Keratinocyte (primary cell): Measurements from ENCODE around the gene CIROP. TPM values are rescaled to one million over a fixed set of nuclear protein-coding genes. Genes with fewer than 3 reads are reported as not detected.

Experiments used
- DNase-seq: peaks from one replicate; pipeline ENCODE4 v3.0.0-alpha.2; 2011; ENCODE audit warnings: low read depth, missing footprints, low spot score
- FAIRE-seq: peaks from 2 replicates; lab custom pipeline; 2011; peaks lifted over from hg19 to GRCh38; lab: Jason Lieb, UNC
- H2AFZ ChIP-seq: 2 replicates; pipeline ENCODE4 v1.6.0; 2012; ENCODE audit warnings: low read length, control low read depth, inconsistent platforms; ENCODE audit not compliant: control insufficient read depth
- H3K27ac ChIP-seq: 2 replicates; pipeline ENCODE4 v1.5.1; 2011; ENCODE audit warnings: low read length; ENCODE audit not compliant: control insufficient read depth, insufficient read depth
- H3K27me3 ChIP-seq: 3 replicates; pipeline ENCODE4 v1.6.0; 2011; ENCODE audit warnings: low read length; ENCODE audit not compliant: control insufficient read depth, insufficient read depth; ENCODE audit errors: extremely low read depth
- H3K36me3 ChIP-seq, 2 experiments: 2 replicates in 1 of 2; 3 replicates in 1 of 2; pipeline ENCODE4 v1.5.1; 2011; ENCODE audit warnings: low read length in 2 of 2, mild to moderate bottlenecking in 1 of 2; ENCODE audit not compliant: control insufficient read depth in 2 of 2, insufficient read depth in 2 of 2; ENCODE audit errors: extremely low read depth in 1 of 2
- H3K4me1 ChIP-seq: 3 replicates; pipeline ENCODE4 v1.5.1; 2011; ENCODE audit warnings: low read length; ENCODE audit not compliant: control insufficient read depth, insufficient read depth; ENCODE audit errors: extremely low read depth
- H3K4me2 ChIP-seq: 3 replicates; pipeline ENCODE4 v1.6.0; 2011; ENCODE audit warnings: low read depth, low read length; ENCODE audit not compliant: control insufficient read depth, insufficient read depth; ENCODE audit errors: extremely low read depth
- H3K4me3 ChIP-seq, 3 experiments: fragments of 200-600 bp in 1 of 3; sonication (generic) in 1 of 3; 2 replicates in 2 of 3; 3 replicates in 1 of 3; pipeline ENCODE4 v1.5.1; 2011 to 2016; ENCODE audit warnings: low read length in 3 of 3, mild to moderate bottlenecking in 3 of 3, control low read depth in 2 of 3, inconsistent platforms in 1 of 3, low read depth in 1 of 3, mixed read lengths in 1 of 3, mixed run types in 1 of 3, moderate library complexity in 1 of 3; ENCODE audit not compliant: control insufficient read depth in 2 of 3, insufficient read depth in 2 of 3; ENCODE audit errors: extremely low read depth in 1 of 3
- H3K79me2 ChIP-seq: 2 replicates; pipeline ENCODE4 v1.6.0; 2012; ENCODE audit warnings: low read length; ENCODE audit not compliant: control insufficient read depth, insufficient read depth
- H3K9ac ChIP-seq: 3 replicates; pipeline ENCODE4 v1.6.0; 2011; ENCODE audit warnings: low read length; ENCODE audit not compliant: control insufficient read depth, insufficient read depth; ENCODE audit errors: extremely low read depth
- H3K9me1 ChIP-seq: 3 replicates; pipeline ENCODE4 v1.6.0; 2011; ENCODE audit warnings: low read length; ENCODE audit not compliant: control insufficient read depth, insufficient read depth; ENCODE audit errors: extremely low read depth
- H3K9me3 ChIP-seq: 2 replicates; pipeline ENCODE4 v1.5.1; 2012; ENCODE audit warnings: low read depth, low read length; ENCODE audit not compliant: control insufficient read depth
- H4K20me1 ChIP-seq: 3 replicates; pipeline ENCODE4 v1.6.0; 2011; ENCODE audit warnings: low read length; ENCODE audit not compliant: control insufficient read depth, insufficient read depth; ENCODE audit errors: extremely low read depth
- EZH2 ChIP-seq: IDR thresholded peaks from one replicate; pipeline ENCODE4 v1.6.1; 2012; ENCODE audit warnings: inconsistent platforms, mild to moderate bottlenecking, low read length, moderate library complexity
- dilution Hi-C: fragments of 300-500 bp; cut with MboI; formaldehyde crosslinking; loops from one replicate; pipeline ENCODE4 v1.7.0; 2020; ENCODE audit warnings: low sequenced_read_pairs; ENCODE audit not compliant: extremely low pct_ligation_motif_present
- polyA plus RNA-seq, 5 experiments: library from polyadenylated mRNA; depleted of rRNA in 3 of 5; stranded (reverse) in 3 of 5; stranded (forward) in 1 of 5; unstranded in 1 of 5; fragments of >200 nt; gene quantifications; 1 replicate in 1 of 5; 2 replicates in 3 of 5; 3 replicates in 1 of 5; pipeline versions ENCODE4 v1.2.1 to v1.2.3, GENCODE V29; 2011 to 2012; ENCODE audit warnings: missing spikeins in 2 of 5, low read depth in 1 of 5, low replicate concordance in 1 of 5
- TF ChIP-seq, protein P1 (sequence below), 3 experiments: IDR thresholded peaks in 1 of 3; conservative IDR thresholded peaks in 1 of 3; optimal IDR thresholded peaks in 1 of 3; 2 replicates in 2 of 3; 3 replicates in 1 of 3; pipeline versions ENCODE3 to v1.5.1; 2011; ENCODE audit warnings: low read length in 3 of 3, mild to moderate bottlenecking in 3 of 3, moderate library complexity in 2 of 3, control low read depth in 1 of 3, inconsistent platforms in 1 of 3; ENCODE audit not compliant: insufficient read depth in 2 of 3; ENCODE audit errors: extremely low read depth in 1 of 3

Gene CIROP
- polyA plus RNA-seq, 1 donor (not counting 4 experiments of a cell fraction or from before 2014, with no cell fraction given), result not detected

- Histone ChIP-seq H4K20me1 (no peaks in the 10 kb centered on the region), H3K9ac (no peak overlapping the region), H3K36me3 (peaks cover 0 to 12% of the 10 kb centered on the region in 2 experiments), H3K9me1 (no peaks in the 10 kb centered on the region), H2AFZ (no peak overlapping the region), H3K27ac (no peak overlapping the region), H3K27me3 (no peaks in the 10 kb centered on the region), H3K4me1 (peaks cover 15% of the 10 kb centered on the region), H3K9me3 (no peaks in the 10 kb centered on the region), H3K4me2 (no peak overlapping the region), H3K4me3 (no peak overlapping the region), H3K79me2 (no peaks in the 10 kb centered on the region)
- no peak for FAIRE-seq
- dilution Hi-C loops, result no loop called here
- no peak for TF ChIP-seq EZH2
- DNase-seq, result no peak
Measured at GRCh38 chr14:23123419-23123818, 18.6 kb upstream of the CIROP start.

DNA sequence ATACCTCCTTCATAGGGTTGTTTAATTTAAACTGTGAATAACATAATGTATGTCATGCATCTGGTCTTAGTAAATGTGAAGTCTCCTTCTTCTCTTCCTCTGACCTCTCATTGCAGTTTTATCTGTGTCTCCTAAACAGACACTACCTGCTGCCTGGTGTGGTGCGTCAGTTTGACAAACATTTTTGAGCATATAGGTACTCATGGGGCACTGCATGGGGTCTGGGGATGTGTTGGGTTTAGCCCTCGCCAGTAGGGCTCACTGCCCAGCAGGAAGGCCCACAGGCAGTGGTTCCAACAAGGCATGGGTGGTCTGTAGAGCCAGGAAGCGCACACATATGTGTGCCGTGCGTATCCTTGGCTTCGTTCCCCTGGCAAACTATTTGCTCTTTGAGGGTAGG, 17.3 kb upstream of the CIROP start:
- FAIRE-seq, result no peak
- no peaks in the 10 kb centered on the region for H3K9me1 ChIP-seq
- DNase-seq, result no peak
- no peak overlapping the region for H2AFZ ChIP-seq
- no peaks in the 10 kb centered on the region for H3K27me3 ChIP-seq
- H3K4me1 ChIP-seq, result peaks cover 15% of the 10 kb centered on the region
- H3K9me3 ChIP-seq, result no peaks in the 10 kb centered on the region
- H3K36me3 ChIP-seq, result peaks cover 0 to 3% of the 10 kb centered on the region in 2 experiments
- H3K79me2 ChIP-seq, result no peaks in the 10 kb centered on the region
- H3K4me2 ChIP-seq, result no peak overlapping the region
- no peak overlapping the region for H3K4me3 ChIP-seq
- no peak for TF ChIP-seq EZH2
- TF ChIP-seq, protein P1, sequence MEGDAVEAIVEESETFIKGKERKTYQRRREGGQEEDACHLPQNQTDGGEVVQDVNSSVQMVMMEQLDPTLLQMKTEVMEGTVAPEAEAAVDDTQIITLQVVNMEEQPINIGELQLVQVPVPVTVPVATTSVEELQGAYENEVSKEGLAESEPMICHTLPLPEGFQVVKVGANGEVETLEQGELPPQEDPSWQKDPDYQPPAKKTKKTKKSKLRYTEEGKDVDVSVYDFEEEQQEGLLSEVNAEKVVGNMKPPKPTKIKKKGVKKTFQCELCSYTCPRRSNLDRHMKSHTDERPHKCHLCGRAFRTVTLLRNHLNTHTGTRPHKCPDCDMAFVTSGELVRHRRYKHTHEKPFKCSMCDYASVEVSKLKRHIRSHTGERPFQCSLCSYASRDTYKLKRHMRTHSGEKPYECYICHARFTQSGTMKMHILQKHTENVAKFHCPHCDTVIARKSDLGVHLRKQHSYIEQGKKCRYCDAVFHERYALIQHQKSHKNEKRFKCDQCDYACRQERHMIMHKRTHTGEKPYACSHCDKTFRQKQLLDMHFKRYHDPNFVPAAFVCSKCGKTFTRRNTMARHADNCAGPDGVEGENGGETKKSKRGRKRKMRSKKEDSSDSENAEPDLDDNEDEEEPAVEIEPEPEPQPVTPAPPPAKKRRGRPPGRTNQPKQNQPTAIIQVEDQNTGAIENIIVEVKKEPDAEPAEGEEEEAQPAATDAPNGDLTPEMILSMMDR (optimal IDR thresholded peaks at IDR 0.05 in 1 of 3, IDR thresholded peaks at IDR 0.05 in 1 of 3, conservative IDR thresholded peaks at IDR 0.05 in 1 of 3; ENCODE audit: extremely low read depth in 1 of 3, insufficient read depth in 2 of 3, low read length in 3 of 3), result no peak
- H4K20me1 ChIP-seq, result no peaks in the 10 kb centered on the region
- H3K27ac ChIP-seq, result no peak overlapping the region
- dilution Hi-C loops, result no loop called here
- H3K9ac ChIP-seq, result no peak overlapping the region

- Histone ChIP-seq H3K9ac (no peak overlapping the region), H3K9me1 (no peaks in the 10 kb centered on the region), H3K4me2 (no peak overlapping the region), H2AFZ (no peak overlapping the region), H3K9me3 (no peaks in the 10 kb centered on the region), H3K4me1 (peaks cover 15% of the 10 kb centered on the region), H3K27me3 (no peaks in the 10 kb centered on the region), H4K20me1 (no peaks in the 10 kb centered on the region), H3K27ac (no peak overlapping the region), H3K4me3 (no peak overlapping the region), H3K36me3 (peaks cover 0 to 1% of the 10 kb centered on the region in 2 experiments), H3K79me2 (no peaks in the 10 kb centered on the region)
- no peak for DNase-seq
- dilution Hi-C loops, result no loop called here
- TF ChIP-seq, protein P1 (optimal IDR thresholded peaks at IDR 0.05 in 1 of 3, IDR thresholded peaks at IDR 0.05 in 1 of 3, conservative IDR thresholded peaks at IDR 0.05 in 1 of 3; ENCODE audit: extremely low read depth in 1 of 3, insufficient read depth in 2 of 3, low read length in 3 of 3), result no peak
- TF ChIP-seq EZH2, result no peak
- no peak for FAIRE-seq
Measured at GRCh38 chr14:23121361-23121771, 16.6 kb upstream of the CIROP start.
